Hepatocyte (in vitro differentiated cells): ENCODE measurements around the gene S100A16.

Experiments used
- CTCF ChIP-seq: fragments of 200-600 bp; sonication (generic); IDR thresholded peaks from 2 replicates; pipeline ENCODE4 v1.5.1; 2016; ENCODE audit warnings: antibody characterized with exemption, mild to moderate bottlenecking; ENCODE audit not compliant: poor library complexity
- EZH2 ChIP-seq: fragments of 200-600 bp; sonication (generic); IDR thresholded peaks from 2 replicates; pipeline ENCODE4 v1.6.1; 2016; ENCODE audit warnings: antibody characterized with exemption, mild to moderate bottlenecking, borderline replicate concordance

GRCh38 chr1:153557877-153558276, 55.1 kb downstream of the S100A16 start:
- no peak for TF ChIP-seq CTCF
- TF ChIP-seq EZH2: no peak
